ENCODE results near the gene NAA15.

NAA15 gene

DNA sequence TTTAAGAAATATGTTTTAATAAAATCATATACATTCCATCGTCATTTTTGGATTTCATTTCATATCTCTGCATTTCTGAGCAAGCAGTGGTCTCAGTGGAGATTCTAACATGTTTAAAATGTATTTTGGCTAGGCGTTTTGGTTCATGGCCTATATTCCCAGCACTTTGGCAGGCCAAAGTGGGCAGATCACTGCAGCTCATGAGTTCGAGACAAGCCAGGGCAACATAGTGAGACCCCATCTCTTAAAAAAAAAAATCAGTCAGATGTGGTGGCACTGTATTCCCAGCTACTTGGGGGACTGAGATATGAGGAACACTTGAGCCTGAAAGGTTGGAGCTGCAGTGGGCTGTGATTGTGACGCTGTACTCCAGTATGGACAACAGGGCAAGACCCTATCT is 85.1 kb downstream of the NAA15 start:
- Histone ChIP-seq H3K4me3 (ENCODE audit: low read depth, low read length, poor library complexity, severe bottlenecking) (no peak overlapping the region), H3K79me2 (ENCODE audit: insufficient read depth, low read length) (no peaks in the 10 kb centered on the region), H3K9me3 (ENCODE audit: low read length) (no peaks in the 10 kb centered on the region), H2AFZ (ENCODE audit: low read length) (no peak overlapping the region), H3K36me3 (ENCODE audit: insufficient read depth, low read length) (peaks cover 91% of the 10 kb centered on the region), H3K9me2 (ENCODE audit: low read depth, low read length) (no peaks in the 10 kb centered on the region), H3K4me2 (ENCODE audit: low read length) (no peak overlapping the region), H3F3A (ENCODE audit: insufficient read depth, low read length) (no peaks in the 10 kb centered on the region), H3K9ac (ENCODE audit: low read length) (no peak overlapping the region), H4K20me1 (ENCODE audit: insufficient read depth, low read length) (no peaks in the 10 kb centered on the region), H3K4me1 (ENCODE audit: insufficient read depth, low read length, severe bottlenecking) (no peaks in the 10 kb centered on the region), H3K27me3 (ENCODE audit: insufficient read depth, low read length) (no peaks in the 10 kb centered on the region), H3K27ac (ENCODE audit: low read depth, low read length, poor library complexity, severe bottlenecking) (no peak overlapping the region)
- TF ChIP-seq, protein P1, sequence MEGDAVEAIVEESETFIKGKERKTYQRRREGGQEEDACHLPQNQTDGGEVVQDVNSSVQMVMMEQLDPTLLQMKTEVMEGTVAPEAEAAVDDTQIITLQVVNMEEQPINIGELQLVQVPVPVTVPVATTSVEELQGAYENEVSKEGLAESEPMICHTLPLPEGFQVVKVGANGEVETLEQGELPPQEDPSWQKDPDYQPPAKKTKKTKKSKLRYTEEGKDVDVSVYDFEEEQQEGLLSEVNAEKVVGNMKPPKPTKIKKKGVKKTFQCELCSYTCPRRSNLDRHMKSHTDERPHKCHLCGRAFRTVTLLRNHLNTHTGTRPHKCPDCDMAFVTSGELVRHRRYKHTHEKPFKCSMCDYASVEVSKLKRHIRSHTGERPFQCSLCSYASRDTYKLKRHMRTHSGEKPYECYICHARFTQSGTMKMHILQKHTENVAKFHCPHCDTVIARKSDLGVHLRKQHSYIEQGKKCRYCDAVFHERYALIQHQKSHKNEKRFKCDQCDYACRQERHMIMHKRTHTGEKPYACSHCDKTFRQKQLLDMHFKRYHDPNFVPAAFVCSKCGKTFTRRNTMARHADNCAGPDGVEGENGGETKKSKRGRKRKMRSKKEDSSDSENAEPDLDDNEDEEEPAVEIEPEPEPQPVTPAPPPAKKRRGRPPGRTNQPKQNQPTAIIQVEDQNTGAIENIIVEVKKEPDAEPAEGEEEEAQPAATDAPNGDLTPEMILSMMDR (IDR thresholded peaks at IDR 0.05; ENCODE audit: low read length), result no peak
- TF ChIP-seq EZH2 (IDR thresholded peaks at IDR 0.05; ENCODE audit: borderline replicate concordance, low read length), result no peak

DNA sequence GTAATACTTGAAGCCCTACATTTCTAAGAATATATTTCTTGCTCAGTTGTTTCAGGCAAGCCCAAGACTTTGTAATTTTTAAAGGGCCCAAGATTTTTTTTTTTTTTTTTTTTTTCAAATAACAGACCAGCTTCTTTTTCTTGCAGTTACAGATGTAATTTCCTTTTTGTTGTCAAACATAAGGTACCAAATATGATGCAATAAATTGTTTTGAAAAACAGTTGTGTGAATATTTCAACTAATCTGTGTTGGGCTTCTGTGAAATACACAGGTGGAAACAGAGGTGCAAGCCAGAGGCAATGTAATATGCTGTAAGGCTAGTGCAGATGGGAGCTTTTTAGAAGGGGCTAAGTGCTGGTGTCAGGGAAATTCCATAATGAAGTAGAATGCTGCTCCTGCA is 87.8 kb downstream of the NAA15 start:
- Histone ChIP-seq H3K36me3 (ENCODE audit: insufficient read depth, low read length) (peaks cover 94% of the 10 kb centered on the region), H3F3A (ENCODE audit: insufficient read depth, low read length) (no peaks in the 10 kb centered on the region)
- TF ChIP-seq, protein P1 (IDR thresholded peaks at IDR 0.05; ENCODE audit: low read length), result no peak
- TF ChIP-seq EZH2 (IDR thresholded peaks at IDR 0.05; ENCODE audit: borderline replicate concordance, low read length), result no peak

DNA sequence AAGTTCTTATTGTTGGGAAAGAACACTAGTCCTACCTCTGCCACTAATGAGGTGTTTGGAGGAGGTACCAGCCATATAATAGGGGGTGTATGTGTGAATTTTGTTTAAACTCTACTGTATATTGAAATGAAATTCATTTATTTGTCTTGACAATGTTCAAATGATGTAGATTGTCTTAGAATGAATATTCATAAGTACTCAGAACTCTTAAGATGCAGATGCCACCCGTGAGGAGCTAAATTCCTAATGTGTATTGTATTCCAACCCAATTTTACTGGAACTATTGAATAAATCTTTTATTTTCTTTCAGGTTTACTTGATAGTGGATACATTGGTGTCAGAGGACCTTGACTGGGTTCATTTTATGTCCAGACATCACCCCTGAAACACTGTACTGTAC is 88.7 kb downstream of the NAA15 start:
- Histone ChIP-seq H2AFZ (ENCODE audit: low read length) (no peak overlapping the region), H3K4me1 (ENCODE audit: insufficient read depth, low read length, severe bottlenecking) (no peaks in the 10 kb centered on the region), H3K4me2 (ENCODE audit: low read length) (no peak overlapping the region), H3K9me3 (ENCODE audit: low read length) (no peaks in the 10 kb centered on the region), H3K9ac (ENCODE audit: low read length) (no peak overlapping the region), H4K20me1 (ENCODE audit: insufficient read depth, low read length) (no peaks in the 10 kb centered on the region), H3K4me3 (ENCODE audit: low read depth, low read length, poor library complexity, severe bottlenecking) (no peak overlapping the region), H3K36me3 (ENCODE audit: insufficient read depth, low read length) (peaks cover 91% of the 10 kb centered on the region), H3K79me2 (ENCODE audit: insufficient read depth, low read length) (no peaks in the 10 kb centered on the region), H3K27me3 (ENCODE audit: insufficient read depth, low read length) (no peaks in the 10 kb centered on the region), H3F3A (ENCODE audit: insufficient read depth, low read length) (no peaks in the 10 kb centered on the region), H3K27ac (ENCODE audit: low read depth, low read length, poor library complexity, severe bottlenecking) (no peak overlapping the region), H3K9me2 (ENCODE audit: low read depth, low read length) (no peaks in the 10 kb centered on the region)
- no peak for TF ChIP-seq EZH2 (IDR thresholded peaks at IDR 0.05; ENCODE audit: borderline replicate concordance, low read length)

More for the DNA sequence above, 87.8 kb downstream of the NAA15 start:
- Histone ChIP-seq H3K27me3 (ENCODE audit: insufficient read depth, low read length) (no peaks in the 10 kb centered on the region), H3K9me2 (ENCODE audit: low read depth, low read length) (no peaks in the 10 kb centered on the region), H4K20me1 (ENCODE audit: insufficient read depth, low read length) (no peaks in the 10 kb centered on the region), H3K4me3 (ENCODE audit: low read depth, low read length, poor library complexity, severe bottlenecking) (no peak overlapping the region), H3K9ac (ENCODE audit: low read length) (no peak overlapping the region), H3K4me1 (ENCODE audit: insufficient read depth, low read length, severe bottlenecking) (no peaks in the 10 kb centered on the region), H3K4me2 (ENCODE audit: low read length) (no peak overlapping the region), H3K79me2 (ENCODE audit: insufficient read depth, low read length) (no peaks in the 10 kb centered on the region), H3K9me3 (ENCODE audit: low read length) (no peaks in the 10 kb centered on the region), H2AFZ (ENCODE audit: low read length) (no peak overlapping the region), H3K27ac (ENCODE audit: low read depth, low read length, poor library complexity, severe bottlenecking) (no peak overlapping the region)

DNA sequence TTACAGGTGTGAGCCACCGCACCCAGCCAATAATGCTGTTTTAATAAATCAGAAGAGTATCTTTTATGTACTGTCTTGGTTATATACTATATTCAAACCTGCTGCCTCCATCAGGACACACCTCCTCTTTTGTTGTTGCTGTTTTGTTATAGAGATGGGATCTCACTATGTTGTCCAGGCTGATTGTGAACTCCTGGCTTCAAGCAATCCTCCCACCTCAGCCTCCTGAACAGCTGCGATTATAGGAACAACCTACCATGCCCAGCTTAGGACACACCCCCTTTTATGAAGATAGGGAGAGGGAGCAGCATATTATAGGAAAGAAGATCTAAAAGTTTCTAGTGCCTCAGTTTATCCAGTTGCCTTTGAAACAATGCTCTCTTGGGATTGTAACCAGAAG is 90.4 kb downstream of the NAA15 start:
- no peaks in the 10 kb centered on the region for H4K20me1 ChIP-seq (ENCODE audit: insufficient read depth, low read length)
- H3K36me3 ChIP-seq (ENCODE audit: insufficient read depth, low read length), result peaks cover 92% of the 10 kb centered on the region
- H3K9ac ChIP-seq (ENCODE audit: low read length), result no peak overlapping the region
- H3K79me2 ChIP-seq (ENCODE audit: insufficient read depth, low read length), result no peaks in the 10 kb centered on the region
- no peaks in the 10 kb centered on the region for H3K4me1 ChIP-seq (ENCODE audit: insufficient read depth, low read length, severe bottlenecking)
- H2AFZ ChIP-seq (ENCODE audit: low read length), result no peak overlapping the region
- no peaks in the 10 kb centered on the region for H3K9me2 ChIP-seq (ENCODE audit: low read depth, low read length)
- no peaks in the 10 kb centered on the region for H3F3A ChIP-seq (ENCODE audit: insufficient read depth, low read length)
- no peak overlapping the region for H3K27ac ChIP-seq (ENCODE audit: low read depth, low read length, poor library complexity, severe bottlenecking)
- no peaks in the 10 kb centered on the region for H3K9me3 ChIP-seq (ENCODE audit: low read length)
- no peaks in the 10 kb centered on the region for H3K27me3 ChIP-seq (ENCODE audit: insufficient read depth, low read length)
- no peak for TF ChIP-seq EZH2 (IDR thresholded peaks at IDR 0.05; ENCODE audit: borderline replicate concordance, low read length)
- TF ChIP-seq, protein P1 (IDR thresholded peaks at IDR 0.05; ENCODE audit: low read length), result no peak
- no peak overlapping the region for H3K4me3 ChIP-seq (ENCODE audit: low read depth, low read length, poor library complexity, severe bottlenecking)
- no peak overlapping the region for H3K4me2 ChIP-seq (ENCODE audit: low read length)

Measured in OCI-LY1 (cell line).